NCI-H2171 (cell line): ENCODE data around the gene RPUSD1.
"Not testable (repeated sequence)": the region's sequence is repeated elsewhere in the genome, so short reads cannot be mapped to it uniquely, and the experiment has no call there.

Experiments
- DNase-seq: peaks from one replicate; lab custom pipeline; 2025; lab: John Stamatoyannopoulos, UW

Gene RPUSD1

DNA sequence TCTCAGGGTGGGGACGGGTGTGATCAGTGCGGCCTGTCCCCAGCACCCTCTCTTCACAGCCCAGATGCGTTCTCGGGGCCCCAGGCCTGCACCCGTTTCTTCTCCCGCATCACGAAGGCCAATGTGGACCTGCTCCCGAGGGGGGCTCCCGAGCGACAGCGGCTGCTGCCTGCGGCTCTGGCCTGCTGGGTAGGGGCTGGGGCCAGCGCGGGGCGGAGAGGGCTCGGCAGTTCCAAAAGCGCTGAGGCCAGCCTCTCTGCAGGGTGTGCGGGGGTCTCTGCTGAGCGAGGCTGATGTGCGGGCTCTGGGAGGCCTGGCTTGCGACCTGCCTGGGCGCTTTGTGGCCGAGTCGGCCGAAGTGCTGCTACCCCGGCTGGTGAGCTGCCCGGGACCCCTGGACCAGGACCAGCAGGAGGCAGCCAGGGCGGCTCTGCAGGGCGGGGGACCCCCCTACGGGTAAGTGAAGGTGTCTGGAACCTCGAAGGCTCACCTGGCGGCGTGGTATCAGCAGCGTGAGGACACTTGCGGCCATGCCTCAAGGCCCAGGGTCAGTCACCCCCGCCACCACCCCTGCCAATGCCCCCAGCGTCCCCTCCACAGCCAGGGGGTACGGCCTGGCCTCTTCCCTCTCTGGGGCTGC is 23.2 kb downstream of the RPUSD1 start:
- no peak for DNase-seq

DNA sequence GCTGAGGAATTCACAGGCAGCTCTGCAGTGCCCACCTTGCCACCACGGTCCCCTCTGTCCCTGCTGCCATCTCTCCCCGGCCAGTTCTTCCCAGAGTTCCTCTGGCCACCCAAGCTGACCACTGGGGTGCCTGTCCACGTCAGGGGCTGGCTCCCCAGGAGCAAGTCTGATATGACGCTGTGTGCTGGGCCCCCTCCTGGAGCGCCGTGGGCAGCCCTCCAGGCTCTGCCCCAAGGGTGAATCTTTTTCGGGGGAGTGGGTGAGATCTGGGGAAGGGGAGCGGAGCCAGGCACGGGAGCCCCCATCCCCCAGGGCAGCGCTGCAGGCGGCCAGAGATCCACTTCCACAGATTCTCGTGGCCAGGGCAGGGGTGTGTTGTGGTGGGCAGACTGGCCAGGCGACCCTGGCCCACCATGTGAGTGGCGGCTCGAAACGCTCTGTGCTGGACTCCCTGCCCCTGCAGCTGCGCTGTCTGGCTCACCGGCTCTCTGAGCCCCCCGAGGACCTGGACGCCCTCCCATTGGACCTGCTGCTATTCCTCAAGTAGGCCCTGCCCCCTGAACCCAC is 23.9 kb downstream of the RPUSD1 start:
- DNase-seq, result no peak

DNA sequence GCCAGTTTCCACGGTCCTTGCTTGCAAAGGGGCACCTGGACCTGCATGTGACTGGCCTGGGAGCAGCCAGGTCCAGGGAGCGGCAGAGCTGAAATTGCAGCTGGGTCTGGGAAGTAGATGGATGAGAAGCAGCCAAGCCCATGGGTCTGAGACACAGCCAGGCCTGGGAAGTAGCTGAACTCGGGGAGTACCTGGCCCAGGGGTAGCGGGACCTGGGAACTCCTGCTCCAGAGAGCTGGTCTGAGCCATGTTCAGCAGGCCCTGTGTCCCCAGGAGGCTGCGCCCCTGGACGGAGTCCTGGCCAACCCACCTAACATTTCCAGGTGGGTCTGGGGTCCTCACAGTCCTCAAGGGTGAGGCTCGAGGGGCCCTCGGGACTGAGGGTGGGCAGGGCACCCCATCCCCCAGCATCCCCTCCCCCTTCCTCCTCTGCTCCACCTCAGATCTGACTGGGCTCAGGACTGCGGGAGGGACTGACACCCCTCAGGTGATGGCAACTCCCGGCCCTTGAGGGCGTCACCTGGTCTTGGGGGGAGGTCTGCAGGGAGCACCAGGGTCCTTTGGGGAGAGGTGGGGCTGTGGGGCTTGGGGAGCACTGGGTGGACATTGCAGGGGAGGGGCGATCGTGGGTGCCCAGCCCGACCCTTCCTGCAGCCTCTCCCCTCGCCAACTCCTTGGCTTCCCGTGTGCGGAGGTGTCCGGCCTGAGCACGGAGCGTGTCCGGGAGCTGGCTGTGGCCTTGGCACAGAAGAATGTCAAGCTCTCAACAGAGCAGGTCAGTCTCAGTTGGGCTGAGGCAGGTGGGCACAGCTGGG is 24.6 kb downstream of the RPUSD1 start:
- DNase-seq, result no peak

DNA sequence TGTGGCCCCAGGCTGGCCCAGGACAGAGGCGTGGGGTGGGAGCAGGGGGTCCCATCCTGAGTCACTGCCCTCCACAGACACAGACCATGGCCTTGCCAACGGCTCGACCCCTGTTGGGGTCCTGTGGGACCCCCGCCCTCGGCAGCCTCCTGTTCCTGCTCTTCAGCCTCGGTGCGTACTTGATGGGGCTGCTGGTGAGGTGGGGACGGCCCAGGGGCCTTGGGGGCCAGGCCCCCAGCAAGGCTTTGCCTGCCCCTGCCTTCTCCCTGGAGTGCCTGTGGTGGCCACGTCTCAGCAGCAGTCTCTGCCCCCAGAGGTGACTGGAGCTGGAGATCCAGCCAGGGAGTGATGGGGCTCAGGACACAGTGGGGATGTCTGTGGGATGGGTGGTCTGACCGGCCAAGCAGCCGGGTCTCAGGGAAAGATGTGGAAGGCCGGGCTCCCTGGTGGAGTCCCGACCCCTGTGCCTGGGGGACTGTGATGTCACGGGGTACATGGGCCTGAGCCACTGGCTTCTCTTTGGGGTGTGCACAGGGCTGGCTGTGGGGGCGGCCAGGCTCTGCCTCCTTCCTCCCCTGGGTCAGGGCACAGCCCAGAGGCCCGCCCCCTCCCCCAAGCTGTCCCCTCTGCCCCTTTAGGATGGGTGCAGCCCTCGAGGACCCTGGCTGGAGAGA is 25.4 kb downstream of the RPUSD1 start:
- no peak for DNase-seq

DNA sequence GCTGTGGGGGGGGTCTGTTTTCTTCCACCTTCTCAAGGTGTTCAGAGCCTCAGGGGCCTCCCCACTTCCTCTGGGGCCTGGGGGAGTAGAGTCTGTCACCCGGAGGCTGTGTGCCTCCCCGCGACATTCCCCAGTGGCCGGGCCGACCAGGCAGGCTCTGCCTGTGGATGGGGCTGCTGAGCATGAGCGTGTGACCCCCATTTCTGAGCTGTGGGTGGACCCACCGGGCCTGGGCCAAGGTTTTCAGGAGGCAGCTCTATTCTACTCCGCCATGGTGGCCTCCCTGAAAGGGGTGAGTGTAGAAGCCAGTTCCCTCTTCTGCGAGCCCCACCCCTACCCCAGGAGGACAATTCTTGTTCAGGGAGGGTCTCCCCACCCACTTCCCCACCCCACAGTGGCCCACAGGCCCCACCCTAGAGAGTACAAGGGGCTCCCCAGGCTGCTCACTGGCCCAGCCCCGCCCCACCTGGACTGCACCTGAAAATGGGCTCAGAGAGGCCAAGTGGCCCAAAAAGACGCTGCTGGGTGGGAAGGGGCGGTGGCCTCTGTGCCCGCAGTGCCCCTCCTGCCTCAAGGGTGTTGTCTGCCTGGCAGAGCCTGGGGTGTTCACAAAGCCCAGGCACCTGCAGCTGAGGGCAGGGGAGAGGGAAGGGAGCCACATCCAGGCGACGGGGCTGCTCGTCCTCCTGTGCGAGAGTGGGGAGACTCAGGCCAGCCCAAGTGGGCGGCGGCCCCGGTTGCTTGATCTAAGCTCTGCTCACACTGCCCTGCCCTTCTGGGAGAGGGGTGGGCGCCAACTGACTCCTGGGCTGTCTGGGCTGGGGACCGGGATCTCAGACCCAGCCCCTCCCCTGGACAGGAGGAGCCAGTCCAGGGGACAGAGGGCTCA is 26.3 kb downstream of the RPUSD1 start:
- DNase-seq, result no peak

DNA sequence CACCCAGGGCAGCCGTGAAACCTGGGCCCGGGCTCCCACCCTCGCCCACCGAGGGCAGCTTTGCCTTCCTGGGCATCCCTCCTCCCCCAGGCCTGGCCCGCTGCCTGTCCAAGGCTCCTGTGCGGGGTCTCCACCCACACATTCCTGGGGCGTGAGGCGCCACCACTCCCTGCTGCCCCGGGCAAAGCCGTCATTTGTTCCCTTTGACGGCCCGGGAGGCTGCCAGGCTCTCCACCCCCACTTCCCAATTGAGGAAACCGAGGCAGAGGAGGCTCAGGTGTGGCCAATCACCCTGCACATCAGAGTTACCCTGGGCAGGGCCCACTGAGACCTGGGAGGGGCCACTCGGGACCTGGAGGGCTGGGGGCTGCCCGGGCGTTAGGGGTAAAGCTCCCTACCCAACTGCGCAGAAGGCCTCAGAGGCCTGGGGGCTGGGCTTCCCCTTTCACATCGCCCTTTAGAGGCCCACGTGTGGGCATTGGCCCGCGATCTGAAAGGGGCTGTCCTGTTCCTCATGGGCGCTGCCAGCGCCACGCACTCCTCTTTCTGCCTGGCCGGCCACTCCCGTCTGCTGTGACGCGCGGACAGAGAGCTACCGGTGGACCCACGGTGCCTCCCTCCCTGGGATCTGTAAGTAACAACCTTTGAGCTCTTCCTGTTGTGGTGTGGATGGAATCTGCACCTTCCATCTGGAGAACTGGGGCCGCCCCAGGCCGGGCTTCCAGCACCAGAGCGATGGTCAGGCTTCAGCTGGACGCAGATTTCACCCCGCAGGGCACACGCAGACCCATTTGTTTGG is 27.4 kb downstream of the RPUSD1 start, which contains the start of gene MSLN:
Gene MSLN (plus strand): TSS at position 190 of the 799 bp plus-strand sequence. CDS start 1,947 bp downstream, outside the sequence.
- no peak for DNase-seq

DNA sequence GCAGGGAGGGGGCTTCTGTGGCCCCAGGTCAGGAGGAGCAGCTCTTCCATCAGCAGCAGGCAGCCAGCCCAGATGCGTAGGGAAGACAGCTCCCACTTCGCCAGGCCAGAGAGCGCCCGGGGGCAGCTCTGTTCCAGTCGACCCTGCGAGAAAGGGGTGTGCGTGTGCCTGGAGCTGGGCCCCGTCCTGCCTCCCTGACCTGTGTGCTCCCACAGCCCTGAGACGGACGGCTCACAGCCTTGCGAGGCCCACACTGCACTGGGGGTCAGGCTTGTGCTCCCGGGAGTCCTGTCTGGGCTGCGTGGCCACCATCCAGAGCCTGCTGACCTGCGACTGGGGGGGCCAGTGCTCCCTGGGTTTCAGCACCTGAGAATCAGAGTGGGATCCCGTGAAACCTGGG is 28.1 kb downstream of the RPUSD1 start:
- no peak for DNase-seq

DNA sequence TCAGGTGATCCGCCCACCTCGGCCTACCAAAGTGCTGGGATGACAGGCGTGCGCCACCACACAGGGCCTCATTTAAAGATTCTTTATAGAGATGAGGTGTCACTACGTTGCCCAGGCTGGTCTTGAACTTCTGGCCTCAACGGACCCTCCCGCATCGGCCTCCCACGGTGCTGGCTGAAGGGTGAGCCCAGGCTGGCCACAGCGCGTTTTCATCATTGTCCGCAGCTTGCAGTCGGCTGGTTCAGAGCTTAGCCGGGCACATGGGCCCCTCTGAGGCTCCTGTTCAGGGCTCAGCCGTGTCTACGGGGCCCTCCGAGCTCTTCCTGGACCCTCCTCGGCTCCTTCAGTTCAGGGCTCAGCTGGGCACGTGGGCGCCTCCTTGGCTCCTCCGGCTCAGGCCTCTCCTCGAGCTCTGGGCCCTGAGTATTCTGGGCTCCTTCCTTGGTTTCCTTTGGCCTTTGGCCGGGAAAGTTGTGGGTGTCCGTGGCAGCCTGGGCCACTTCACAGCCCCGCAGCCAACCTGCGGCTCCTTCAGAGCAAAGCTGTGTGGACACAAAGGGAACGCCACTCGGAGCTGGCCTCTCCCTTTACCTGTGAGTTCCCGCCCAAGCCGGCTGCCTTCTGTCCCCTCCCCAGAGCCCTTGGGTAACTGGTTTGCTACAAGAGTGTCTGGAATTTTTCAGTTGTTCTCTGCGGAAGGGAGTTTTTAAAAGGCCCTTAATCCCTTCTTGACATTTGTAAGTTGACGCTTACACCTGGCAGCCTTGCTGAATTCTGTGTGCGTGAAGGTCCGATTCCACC is 28.9 kb downstream of the RPUSD1 start:
- no peak for DNase-seq

DNA sequence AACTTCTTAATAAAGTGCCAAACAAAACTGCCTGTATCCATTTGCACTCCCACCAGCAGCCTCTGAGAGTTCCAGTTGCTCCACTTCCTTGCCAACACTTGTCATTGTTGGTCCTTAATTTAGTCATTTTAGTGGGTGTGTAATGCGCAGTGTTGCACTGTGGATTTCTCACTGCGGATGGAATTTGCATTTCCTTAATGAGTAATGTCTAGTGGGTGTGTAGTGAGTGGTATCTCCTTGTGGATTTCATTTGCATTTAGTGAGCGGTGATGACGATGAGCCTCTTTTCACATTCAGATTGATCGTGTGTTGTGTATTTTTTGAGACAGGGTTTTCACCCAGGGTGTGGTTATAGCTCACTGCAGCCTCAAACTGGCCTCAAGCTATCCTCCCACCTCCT is 31.8 kb downstream of the RPUSD1 start:
- no peak for DNase-seq

DNA sequence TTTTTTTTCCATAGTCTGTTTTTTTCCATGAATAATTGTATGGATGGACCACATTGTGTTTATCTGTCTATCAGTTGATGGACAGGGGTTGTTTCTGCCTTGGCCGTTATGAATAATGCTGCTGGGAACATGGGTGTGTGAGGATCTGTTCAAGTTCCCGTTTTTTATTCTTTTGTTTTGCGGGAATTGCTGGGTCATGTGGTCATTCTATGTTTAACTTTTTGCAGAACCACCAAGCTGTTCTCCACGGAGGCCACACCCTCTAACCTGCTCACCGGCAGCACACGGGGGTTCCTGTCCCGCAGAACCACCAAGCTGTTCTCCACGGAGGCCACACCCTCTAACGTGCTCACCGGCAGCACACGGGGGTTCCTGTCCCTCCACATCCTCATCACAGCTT is 33.5 kb downstream of the RPUSD1 start:
- no peak for DNase-seq

DNA sequence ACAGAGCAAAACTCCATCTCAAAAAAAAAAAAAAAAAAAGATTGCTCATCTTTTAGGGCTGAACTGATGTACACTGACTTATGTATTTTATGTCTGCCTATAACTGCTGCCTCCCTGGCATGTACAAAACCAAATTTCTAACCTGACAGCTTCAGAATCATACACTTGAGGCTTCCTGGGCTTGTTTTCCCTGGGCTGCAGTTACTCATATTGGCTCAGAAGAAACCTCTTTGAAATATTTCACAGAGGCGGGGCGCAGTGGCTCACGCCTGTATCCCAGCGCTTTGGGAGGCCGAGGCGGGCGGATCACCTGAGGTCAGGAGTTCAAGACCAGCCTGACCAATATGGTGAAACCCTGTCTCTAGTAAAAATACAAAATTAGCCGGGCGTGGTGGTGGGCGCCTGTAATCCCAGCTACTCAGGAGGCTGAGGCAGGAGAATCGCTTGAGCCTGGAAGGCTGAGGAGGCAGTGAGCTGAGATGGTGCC is 34.0 kb downstream of the RPUSD1 start:
- not testable (repeated sequence) for DNase-seq

DNA sequence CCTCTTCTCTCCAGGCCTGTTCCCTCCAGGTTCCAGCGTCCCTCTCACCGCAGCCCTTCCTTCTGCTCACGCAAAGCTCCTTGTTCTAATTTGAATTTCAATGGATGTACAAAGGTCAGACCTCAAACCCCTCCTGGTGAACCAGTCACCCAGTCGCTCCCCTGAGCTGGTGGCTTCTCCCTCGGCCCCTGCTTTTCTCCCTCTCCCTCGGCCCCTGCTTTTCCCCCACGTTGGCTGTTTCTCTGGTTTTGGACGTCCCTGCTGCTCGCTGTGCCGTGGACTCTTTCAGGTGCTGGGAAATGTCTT is 36.2 kb downstream of the RPUSD1 start:
- no peak for DNase-seq

DNA sequence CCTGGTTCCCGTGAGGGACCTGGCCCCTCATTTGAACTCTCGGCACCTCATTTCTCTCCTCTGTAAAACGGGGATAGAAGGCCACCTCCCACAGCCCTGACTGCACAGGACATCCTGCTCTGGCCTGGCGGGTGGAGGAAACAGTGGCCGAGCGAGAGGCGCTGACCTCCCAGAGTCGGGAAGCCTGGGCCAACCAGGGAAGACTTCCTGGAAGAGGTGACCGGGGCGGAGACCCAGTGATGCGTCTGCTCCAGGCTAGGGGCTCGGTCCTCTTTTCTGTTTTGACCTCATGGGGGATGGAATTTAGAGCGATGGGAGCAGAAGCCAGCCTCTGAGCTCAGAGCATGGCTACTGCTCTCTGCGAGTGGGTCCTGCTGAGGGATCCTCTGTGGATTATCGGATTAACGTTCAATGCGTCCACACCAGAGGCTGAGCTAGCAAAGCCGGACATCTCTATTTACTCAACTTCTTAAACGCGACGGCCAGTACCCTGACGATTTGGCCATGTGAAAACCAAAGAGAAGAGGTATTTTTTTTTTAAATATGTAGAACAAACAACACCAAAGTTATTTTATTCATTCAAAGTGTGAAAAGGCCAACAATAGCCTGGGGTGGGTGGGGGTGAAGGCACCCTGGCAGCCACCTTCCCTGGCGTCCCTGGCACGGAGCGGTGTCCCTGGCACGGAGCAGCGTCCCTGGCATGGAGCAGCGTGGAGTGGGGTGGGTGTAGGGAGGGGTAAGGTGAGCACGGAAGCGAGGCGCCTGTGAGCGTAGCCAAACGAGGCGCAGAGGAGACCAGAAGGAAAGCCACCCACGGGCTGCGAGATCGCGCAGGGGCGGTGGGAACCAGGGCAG is 36.8 kb downstream of the RPUSD1 start:
- no peak for DNase-seq

DNA sequence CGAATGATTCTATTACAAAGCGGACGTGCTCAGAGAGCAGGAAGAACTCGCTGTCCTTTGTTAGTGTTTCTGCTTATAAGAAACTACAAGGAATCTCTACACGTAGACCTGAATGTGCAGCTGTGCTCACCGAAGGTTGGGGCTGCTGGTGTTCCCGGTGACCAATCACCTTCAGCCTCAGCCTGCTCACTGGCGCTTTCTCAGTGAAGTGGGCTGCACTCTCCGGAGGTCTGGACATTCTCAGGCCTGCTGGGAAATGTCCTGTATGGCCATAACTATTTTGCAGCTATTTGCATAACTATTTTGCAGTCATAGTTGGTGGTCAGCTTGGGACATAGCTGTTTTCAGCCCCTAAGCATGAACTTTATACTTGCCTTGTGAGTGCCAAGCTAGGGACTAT is 37.7 kb downstream of the RPUSD1 start:
- DNase-seq, result no peak

DNA sequence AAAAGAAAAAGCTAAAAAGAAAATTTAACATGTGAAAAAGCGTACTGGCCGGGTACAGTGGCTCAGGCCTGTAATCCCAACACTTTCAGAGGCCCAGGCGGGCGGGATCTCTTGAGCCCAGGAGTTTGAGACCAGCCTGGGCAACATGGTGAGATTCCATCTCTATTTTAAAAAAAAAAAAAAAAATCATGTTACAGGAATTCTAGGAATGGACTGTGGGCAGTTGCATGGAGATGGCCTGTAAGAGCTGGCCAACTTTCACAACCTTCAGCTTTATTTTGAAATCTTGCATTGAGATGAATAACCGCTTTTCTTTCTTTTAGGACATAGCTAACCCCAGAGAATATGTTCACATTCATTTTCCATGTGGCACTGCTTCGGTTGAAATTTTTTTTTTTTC is 39.2 kb downstream of the RPUSD1 start:
- no peak for DNase-seq

DNA sequence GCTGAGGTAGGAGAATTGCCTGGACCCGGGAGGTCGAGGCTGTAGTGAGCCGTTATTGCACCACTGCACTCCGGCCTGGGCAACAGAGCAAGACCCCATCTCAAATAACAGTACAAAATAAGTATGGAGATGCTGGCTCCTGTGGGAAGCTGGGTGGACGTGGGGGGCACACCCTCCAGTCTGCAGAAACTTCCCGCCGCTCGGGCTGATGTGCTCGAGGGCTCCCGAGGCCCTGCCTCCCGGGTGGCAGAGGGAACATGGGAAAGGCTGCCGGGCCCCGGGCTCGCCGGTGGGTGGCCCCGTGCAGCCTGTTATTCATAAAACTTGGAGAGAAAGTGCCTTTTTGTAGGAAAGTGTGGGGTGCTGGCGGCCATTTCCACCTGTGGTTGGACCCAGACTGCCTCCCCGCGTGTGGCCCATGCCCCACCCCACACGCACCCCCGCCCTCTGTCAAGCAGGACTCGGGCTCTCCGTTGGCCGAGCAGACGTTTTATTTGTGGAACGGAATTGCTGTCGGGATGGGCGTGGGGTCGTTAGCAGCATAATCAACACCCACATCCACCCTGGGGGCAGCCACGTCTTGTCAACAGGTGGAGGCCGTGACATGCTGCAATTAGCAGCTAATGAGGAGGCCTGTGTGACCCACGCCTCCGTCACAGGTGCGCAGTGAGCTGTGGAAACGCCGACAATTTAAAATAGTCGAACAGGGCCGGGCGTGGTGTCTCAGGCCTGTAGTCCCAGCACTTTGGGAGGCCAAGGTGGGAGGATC is 40.0 kb downstream of the RPUSD1 start:
- DNase-seq, result no peak

DNA sequence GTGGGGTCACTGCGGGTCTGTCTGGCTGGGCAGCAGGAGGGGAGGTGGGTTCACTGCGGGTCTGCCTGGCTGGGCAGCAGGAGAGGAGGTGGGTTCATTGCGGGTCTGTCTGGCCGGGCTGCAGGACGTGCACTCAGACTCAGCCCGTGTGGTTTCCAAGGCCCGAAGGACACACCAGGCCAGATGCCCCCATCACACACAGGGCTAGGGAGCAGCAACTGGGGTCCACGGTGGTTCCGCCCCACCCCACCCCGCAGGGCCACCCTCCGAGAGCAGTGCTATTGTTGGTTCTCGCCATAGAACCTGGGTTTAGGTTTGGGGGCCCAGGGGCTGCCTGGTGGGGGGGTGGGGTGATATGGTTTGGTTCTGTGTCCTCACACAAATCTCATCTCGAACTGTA is 41.5 kb downstream of the RPUSD1 start:
- DNase-seq, result no peak

DNA sequence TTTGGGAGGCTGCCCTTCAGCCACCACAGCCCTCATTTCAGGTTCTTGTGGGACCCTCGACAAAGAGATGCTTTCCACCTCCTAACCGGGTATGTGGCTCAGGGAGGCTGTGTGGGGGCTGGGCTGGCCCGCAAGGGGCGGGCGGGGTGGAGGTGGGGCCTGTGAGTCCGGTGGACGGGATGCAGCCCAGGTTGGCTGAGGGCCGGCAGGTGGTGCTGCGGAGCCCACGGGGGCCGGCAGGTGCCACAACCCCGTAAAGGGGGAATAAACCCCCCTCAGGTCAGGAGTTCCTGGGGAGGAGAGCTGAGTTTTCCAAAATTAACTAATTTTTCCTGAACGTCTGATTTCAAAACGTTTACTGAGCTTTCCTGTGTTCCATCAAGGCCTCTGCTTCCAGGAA is 42.4 kb downstream of the RPUSD1 start:
- no peak for DNase-seq
